ENCODE data around the gene FUT2. TPM values are rescaled to one million over a fixed set of nuclear protein-coding genes. Genes with fewer than 3 reads are reported as not detected.
A peak's percentile ranks its signal among the peaks of the same experiment; 100 is the strongest.

Gene FUT2
- total and polyA plus RNA-seq, 10 of the 15 experiments (the other 5 are each of a cell fraction or from before 2014, with no cell fraction given), result 0.02 to 0.13 (median 0.07) TPM; not detected in 7

DNA sequence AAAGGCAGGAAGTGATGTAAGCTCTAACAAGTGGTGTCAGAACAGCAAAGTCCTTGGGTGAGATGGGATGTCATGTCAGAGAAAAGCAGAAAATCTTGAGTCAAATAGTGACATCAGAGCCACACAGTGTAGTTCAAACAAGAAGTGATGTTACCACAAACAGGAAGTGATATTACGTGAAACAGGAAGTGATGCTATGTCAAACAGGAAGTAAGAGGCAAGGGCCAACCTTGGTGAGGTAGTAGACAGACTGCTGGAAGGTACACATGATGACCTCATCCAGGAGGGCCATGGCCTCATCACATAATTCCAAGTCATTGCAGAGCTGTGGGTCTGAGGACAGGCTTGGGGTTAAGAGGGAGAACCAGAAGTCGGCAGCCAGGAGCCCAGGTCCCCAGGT is 30.8 kb downstream of the FUT2 start:
- Histone ChIP-seq H3K27me3 (replicated peaks in 1 of 2; ENCODE audit: control insufficient read depth in 2 of 2, insufficient read depth in 2 of 2, low read length in 1 of 2) (no peaks in the 10 kb centered on the region), H3K27ac (ENCODE audit: control insufficient read depth, insufficient read depth) (no peak overlapping the region), H3K9ac (ENCODE audit: control insufficient read depth, insufficient read depth, low read length) (no peak overlapping the region), H3K36me3 (ENCODE audit: control insufficient read depth in 2 of 2, insufficient read depth in 2 of 2, low read length in 1 of 2) (no peaks in the 10 kb centered on the region), H2AFZ (ENCODE audit: control insufficient read depth, low read depth, low read length) (peak overlapping the region; percentile 51; the same call in 1 of the 2 replicates), H3K4me2 (ENCODE audit: control insufficient read depth, insufficient read depth) (no peak overlapping the region), H3K4me1 (ENCODE audit: control insufficient read depth, insufficient read depth, low read length) (no peaks in the 10 kb centered on the region; the same call in 1 of the 2 replicates), H3K9me3 (replicated peaks; ENCODE audit: control insufficient read depth, insufficient read depth, low read length) (peaks cover 8% of the 10 kb centered on the region; the same call in 2 of the 3 replicates), H3K79me2 (ENCODE audit: control insufficient read depth, insufficient read depth, low read length) (no peaks in the 10 kb centered on the region), H4K20me1 (ENCODE audit: control insufficient read depth, insufficient read depth) (no peaks in the 10 kb centered on the region), H3K4me3 (no peak overlapping the region)
- ChIA-PET RAD21 (ENCODE audit: unreplicated experiment) (interaction anchor here (2.0 kb wide), 1 partner anchor 13 kb away, joined by 4 read pairs; no protein-coding TSS in a partner anchor), POLR2A (no interaction called here), CTCF (interaction anchor here (0.6 kb wide), 1 partner anchor 116 kb away, joined by 3 read pairs; no protein-coding TSS in a partner anchor), SMC1A (ENCODE audit: uncharacterized antibody, unreplicated experiment) (interaction anchor here (1.1 kb wide), 1 partner anchor 81 kb away, joined by 3 read pairs; no protein-coding TSS in a partner anchor)
- ATAC-seq, result no peak
- in situ Hi-C loops (cut with MboI) (no loop called here), intact Hi-C loops (cut with micrococcal nuclease; ENCODE audit: unreplicated experiment) (no loop called here)
- BruUV-seq (replicated peaks), result no TSS peak
- no peak for DNase-seq (ENCODE audit: low read depth, low spot score)
- TF ChIP-seq CREM (IDR thresholded peaks at IDR 0.05; ENCODE audit: low read depth), result peak; percentile 69
- TF ChIP-seq ETV6 (conservative IDR thresholded peaks at IDR 0.05 in 1 of 2, IDR thresholded peaks at IDR 0.05 in 1 of 2; ENCODE audit: borderline replicate concordance in 1 of 2, low read depth in 1 of 2), result peak in 1 of 2 experiments; percentile 82; a peak in 2 of 4 replicates
- TF ChIP-seq LARP7 (IDR thresholded peaks at IDR 0.05), result no peak
- TF ChIP-seq CREB1 (IDR thresholded peaks at IDR 0.05; ENCODE audit: low read depth), result peak; percentile 88
- TF ChIP-seq, protein P1, sequence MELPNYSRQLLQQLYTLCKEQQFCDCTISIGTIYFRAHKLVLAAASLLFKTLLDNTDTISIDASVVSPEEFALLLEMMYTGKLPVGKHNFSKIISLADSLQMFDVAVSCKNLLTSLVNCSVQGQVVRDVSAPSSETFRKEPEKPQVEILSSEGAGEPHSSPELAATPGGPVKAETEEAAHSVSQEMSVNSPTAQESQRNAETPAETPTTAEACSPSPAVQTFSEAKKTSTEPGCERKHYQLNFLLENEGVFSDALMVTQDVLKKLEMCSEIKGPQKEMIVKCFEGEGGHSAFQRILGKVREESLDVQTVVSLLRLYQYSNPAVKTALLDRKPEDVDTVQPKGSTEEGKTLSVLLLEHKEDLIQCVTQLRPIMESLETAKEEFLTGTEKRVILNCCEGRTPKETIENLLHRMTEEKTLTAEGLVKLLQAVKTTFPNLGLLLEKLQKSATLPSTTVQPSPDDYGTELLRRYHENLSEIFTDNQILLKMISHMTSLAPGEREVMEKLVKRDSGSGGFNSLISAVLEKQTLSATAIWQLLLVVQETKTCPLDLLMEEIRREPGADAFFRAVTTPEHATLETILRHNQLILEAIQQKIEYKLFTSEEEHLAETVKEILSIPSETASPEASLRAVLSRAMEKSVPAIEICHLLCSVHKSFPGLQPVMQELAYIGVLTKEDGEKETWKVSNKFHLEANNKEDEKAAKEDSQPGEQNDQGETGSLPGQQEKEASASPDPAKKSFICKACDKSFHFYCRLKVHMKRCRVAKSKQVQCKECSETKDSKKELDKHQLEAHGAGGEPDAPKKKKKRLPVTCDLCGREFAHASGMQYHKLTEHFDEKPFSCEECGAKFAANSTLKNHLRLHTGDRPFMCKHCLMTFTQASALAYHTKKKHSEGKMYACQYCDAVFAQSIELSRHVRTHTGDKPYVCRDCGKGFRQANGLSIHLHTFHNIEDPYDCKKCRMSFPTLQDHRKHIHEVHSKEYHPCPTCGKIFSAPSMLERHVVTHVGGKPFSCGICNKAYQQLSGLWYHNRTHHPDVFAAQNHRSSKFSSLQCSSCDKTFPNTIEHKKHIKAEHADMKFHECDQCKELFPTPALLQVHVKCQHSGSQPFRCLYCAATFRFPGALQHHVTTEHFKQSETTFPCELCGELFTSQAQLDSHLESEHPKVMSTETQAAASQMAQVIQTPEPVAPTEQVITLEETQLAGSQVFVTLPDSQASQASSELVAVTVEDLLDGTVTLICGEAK (IDR thresholded peaks at IDR 0.05; ENCODE audit: borderline replicate concordance), result peak; percentile 74
- TF ChIP-seq RAD51 (IDR thresholded peaks at IDR 0.05), result no peak
- TF ChIP-seq GABPA (IDR thresholded peaks at IDR 0.05; ENCODE audit: low read depth), result peak; percentile 84
- TF ChIP-seq SPI1 (IDR thresholded peaks at IDR 0.05; ENCODE audit: borderline replicate concordance, insufficient read depth, low read depth, low read length), result peak; percentile 63; the same call in 1 of the 2 replicates
- TF ChIP-seq CBX5 (IDR thresholded peaks at IDR 0.05; ENCODE audit: low read depth), result no peak
- TF ChIP-seq POLR2AphosphoS2 (IDR thresholded peaks at IDR 0.05; ENCODE audit: low read depth, low read length), result no peak
- TF ChIP-seq ATF7 (IDR thresholded peaks at IDR 0.05; ENCODE audit: low read depth), result peak; percentile 45; the same call in 1 of the 2 replicates
- TF ChIP-seq, protein P2, sequence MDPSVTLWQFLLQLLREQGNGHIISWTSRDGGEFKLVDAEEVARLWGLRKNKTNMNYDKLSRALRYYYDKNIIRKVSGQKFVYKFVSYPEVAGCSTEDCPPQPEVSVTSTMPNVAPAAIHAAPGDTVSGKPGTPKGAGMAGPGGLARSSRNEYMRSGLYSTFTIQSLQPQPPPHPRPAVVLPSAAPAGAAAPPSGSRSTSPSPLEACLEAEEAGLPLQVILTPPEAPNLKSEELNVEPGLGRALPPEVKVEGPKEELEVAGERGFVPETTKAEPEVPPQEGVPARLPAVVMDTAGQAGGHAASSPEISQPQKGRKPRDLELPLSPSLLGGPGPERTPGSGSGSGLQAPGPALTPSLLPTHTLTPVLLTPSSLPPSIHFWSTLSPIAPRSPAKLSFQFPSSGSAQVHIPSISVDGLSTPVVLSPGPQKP (IDR thresholded peaks at IDR 0.05; ENCODE audit: low read depth, low read length), result no peak
- TF ChIP-seq GATAD2B (conservative IDR thresholded peaks at IDR 0.05; ENCODE audit: low read depth), result no peak
- FAIRE-seq, result no peak
- WGBS (ENCODE audit: insufficient coverage, insufficient replicate concordance, low lambda C conversion rate, missing lambda C conversion rate), result 34% methylated on average over 2 of the region's 2 CpGs

All from GM12878 (cell line).